ENCODE data around the gene METRN. TPM values are rescaled to one million over a fixed set of nuclear protein-coding genes. Genes with fewer than 3 reads are reported as not detected.

METRN gene
- polyA plus RNA-seq, 3 donors: 0.97 to 5.4 (median 1.7) TPM

DNA sequence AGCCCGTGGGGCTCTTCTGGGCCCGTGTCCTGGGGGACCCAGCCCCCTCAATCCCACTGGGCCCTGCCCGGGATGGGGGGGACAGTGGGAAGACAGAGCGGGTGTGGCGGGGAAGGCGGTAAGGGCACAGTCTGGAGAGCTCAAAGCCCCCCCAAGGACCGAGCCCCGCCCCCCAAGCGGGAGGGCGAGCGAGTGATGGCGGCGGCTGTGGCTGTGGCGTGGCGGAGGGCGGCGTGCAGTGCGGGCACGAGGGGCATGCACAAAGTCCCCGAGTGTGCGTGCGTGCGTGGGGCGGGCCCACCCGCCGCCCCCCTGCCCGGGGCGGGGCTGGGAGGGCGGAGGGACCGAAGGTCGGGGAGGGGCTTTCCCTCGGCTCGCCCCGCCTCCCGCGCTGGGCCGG lies 21.2 kb upstream of the METRN start:
- Histone ChIP-seq H2AFZ (ENCODE audit: insufficient read depth, low read depth, low read length, poor library complexity, severe bottlenecking) (no peak overlapping the region), H3K79me2 (ENCODE audit: insufficient read depth, low read length) (no peaks in the 10 kb centered on the region), H3K27me3 (ENCODE audit: control insufficient read depth in 2 of 2, insufficient read depth in 2 of 2, low read length in 2 of 2) (peaks cover 20 to 54% of the 10 kb centered on the region in 2 donors), H3K27ac (ENCODE audit: low read depth in 1 of 2, low read length in 2 of 2) (no peak overlapping the region), H3K4me2 (replicated peaks; ENCODE audit: extremely low read depth, low read length, poor library complexity, severe bottlenecking) (peak overlapping the region; percentile 76), H3K9me3 (replicated peaks in 1 of 2; ENCODE audit: control insufficient read depth in 1 of 2, insufficient read depth in 1 of 2, low read length in 2 of 2) (peaks cover 0 to 4% of the 10 kb centered on the region in 2 donors), H3K9ac (ENCODE audit: insufficient read depth, low read length, poor library complexity, severe bottlenecking) (no peak overlapping the region), H4K20me1 (ENCODE audit: insufficient read depth, low read length) (peaks cover 3% of the 10 kb centered on the region), H3K4me3 (replicated peaks in 1 of 3; ENCODE audit: low read depth in 2 of 3, low read length in 3 of 3) (no peak overlapping the region), H3K4me1 (ENCODE audit: control insufficient read depth in 1 of 2, insufficient read depth in 2 of 2, low read length in 2 of 2) (peaks cover 31 to 42% of the 10 kb centered on the region in 2 donors), H3K36me3 (replicated peaks in 1 of 2; ENCODE audit: control insufficient read depth in 1 of 2, insufficient read depth in 2 of 2, low read length in 2 of 2) (no peaks in the 10 kb centered on the region)
- intact Hi-C loops (cut with micrococcal nuclease): no loop called here
- no peak overlapping the region for H3K27ac Mint-ChIP-seq
- peaks cover 4 to 5% of the 10 kb centered on the region in 2 donors for H3K36me3 Mint-ChIP-seq
- peak overlapping the region in 1 of 2 donors; percentile 75 for H3K4me3 Mint-ChIP-seq
- TF ChIP-seq, protein P1, sequence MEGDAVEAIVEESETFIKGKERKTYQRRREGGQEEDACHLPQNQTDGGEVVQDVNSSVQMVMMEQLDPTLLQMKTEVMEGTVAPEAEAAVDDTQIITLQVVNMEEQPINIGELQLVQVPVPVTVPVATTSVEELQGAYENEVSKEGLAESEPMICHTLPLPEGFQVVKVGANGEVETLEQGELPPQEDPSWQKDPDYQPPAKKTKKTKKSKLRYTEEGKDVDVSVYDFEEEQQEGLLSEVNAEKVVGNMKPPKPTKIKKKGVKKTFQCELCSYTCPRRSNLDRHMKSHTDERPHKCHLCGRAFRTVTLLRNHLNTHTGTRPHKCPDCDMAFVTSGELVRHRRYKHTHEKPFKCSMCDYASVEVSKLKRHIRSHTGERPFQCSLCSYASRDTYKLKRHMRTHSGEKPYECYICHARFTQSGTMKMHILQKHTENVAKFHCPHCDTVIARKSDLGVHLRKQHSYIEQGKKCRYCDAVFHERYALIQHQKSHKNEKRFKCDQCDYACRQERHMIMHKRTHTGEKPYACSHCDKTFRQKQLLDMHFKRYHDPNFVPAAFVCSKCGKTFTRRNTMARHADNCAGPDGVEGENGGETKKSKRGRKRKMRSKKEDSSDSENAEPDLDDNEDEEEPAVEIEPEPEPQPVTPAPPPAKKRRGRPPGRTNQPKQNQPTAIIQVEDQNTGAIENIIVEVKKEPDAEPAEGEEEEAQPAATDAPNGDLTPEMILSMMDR (IDR thresholded peaks at IDR 0.05): no peak
- peaks cover 57 to 77% (median 69%) of the 10 kb centered on the region in 3 donors for H3K27me3 Mint-ChIP-seq (ENCODE audit: low read depth in 3 of 3)
- H3K4me1 Mint-ChIP-seq: peaks cover 22% of the 10 kb centered on the region
- H3K9me3 Mint-ChIP-seq: peaks cover 6 to 32% (median 8%) of the 10 kb centered on the region in 7 donors
- 4% methylated on average over 31 of the region's 37 CpGs for WGBS (ENCODE audit: insufficient coverage)
- DNase-seq: no peak

GRCh38 chr16:694187-694862 lies 20.6 kb upstream of the METRN start:
- peaks cover 20 to 59% of the 10 kb centered on the region in 2 donors for H3K27me3 ChIP-seq (ENCODE audit: control insufficient read depth in 2 of 2, insufficient read depth in 2 of 2, low read length in 2 of 2)
- intact Hi-C loops (cut with micrococcal nuclease): no loop called here

More at GRCh38 chr16:694187-694862, 20.6 kb upstream of the METRN start:
- DNase-seq: no peak
- no peaks in the 10 kb centered on the region for H4K20me1 ChIP-seq (ENCODE audit: insufficient read depth, low read length)
- peaks cover 57 to 83% (median 74%) of the 10 kb centered on the region in 3 donors for H3K27me3 Mint-ChIP-seq (ENCODE audit: low read depth in 3 of 3)
- peaks cover 26 to 36% of the 10 kb centered on the region in 2 donors for H3K4me1 ChIP-seq (ENCODE audit: control insufficient read depth in 1 of 2, insufficient read depth in 2 of 2, low read length in 2 of 2)
- H3K27ac ChIP-seq (ENCODE audit: low read depth in 1 of 2, low read length in 2 of 2): no peak overlapping the region
- no peak overlapping the region for H3K27ac Mint-ChIP-seq
- H3K4me1 Mint-ChIP-seq: peaks cover 18% of the 10 kb centered on the region
- peaks cover 4 to 5% of the 10 kb centered on the region in 2 donors for H3K36me3 Mint-ChIP-seq
- WGBS (ENCODE audit: insufficient coverage): 2% methylated on average over 47 of the region's 64 CpGs
- peak overlapping the region; percentile 76 for H3K4me2 ChIP-seq (replicated peaks; ENCODE audit: extremely low read depth, low read length, poor library complexity, severe bottlenecking)
- H3K4me3 ChIP-seq (replicated peaks in 1 of 3; ENCODE audit: low read depth in 2 of 3, low read length in 3 of 3): no peak overlapping the region
- peaks cover 6 to 32% (median 8%) of the 10 kb centered on the region in 7 donors for H3K9me3 Mint-ChIP-seq
- H3K4me3 Mint-ChIP-seq: peak overlapping the region; percentile 51 to 84
- H3K36me3 ChIP-seq (replicated peaks in 1 of 2; ENCODE audit: control insufficient read depth in 1 of 2, insufficient read depth in 2 of 2, low read length in 2 of 2): no peaks in the 10 kb centered on the region
- H2AFZ ChIP-seq (ENCODE audit: insufficient read depth, low read depth, low read length, poor library complexity, severe bottlenecking): no peak overlapping the region
- H3K9me3 ChIP-seq (replicated peaks in 1 of 2; ENCODE audit: control insufficient read depth in 1 of 2, insufficient read depth in 1 of 2, low read length in 2 of 2): peaks cover 0 to 4% of the 10 kb centered on the region in 2 donors
- TF ChIP-seq, protein P1 (IDR thresholded peaks at IDR 0.05): no peak
- H3K79me2 ChIP-seq (ENCODE audit: insufficient read depth, low read length): no peaks in the 10 kb centered on the region
- no peak overlapping the region for H3K9ac ChIP-seq (ENCODE audit: insufficient read depth, low read length, poor library complexity, severe bottlenecking)
